IMR-90 (cell line): ENCODE results near the gene ARHGAP45. TPM values are rescaled to one million over a fixed set of nuclear protein-coding genes. Genes with fewer than 3 reads are reported as not detected.

Experiments
- ATAC-seq: fragments of 200-7000 bp; cut with Tn5 transposase; 2 replicates; pipeline ENCODE4 v1.9.1; 2020; ENCODE audit warnings: low read depth, mild to moderate bottlenecking, moderate library complexity
- BruUV-seq: library from RNA; stranded (reverse); fragments of 400-500 nt; replicated peaks from 2 replicates; lab custom pipeline; 2021; lab: Mats Ljungman, UMichigan
- CTCF ChIA-PET: fragments of 300-600 bp; formaldehyde crosslinking; extraction: SDS; loops from one replicate; lab custom pipeline; 2021; ENCODE audit warnings: antibody characterized with exemption; lab: Yijun Ruan, JAX
- POLR2A ChIA-PET: fragments of 300-600 bp; sonication (Branson Sonifier 250); formaldehyde crosslinking; loops from one replicate; lab custom pipeline; 2022; ENCODE audit warnings: antibody characterized with exemption; ENCODE audit not compliant: unreplicated experiment; lab: Charles Lee
- DNase-seq: peaks from one replicate; pipeline ENCODE4 v3.0.0; 2013
- H2AFZ ChIP-seq: replicated peaks from 2 replicates; pipeline ENCODE3; 2013; ENCODE audit warnings: low read length, mild to moderate bottlenecking; ENCODE audit not compliant: poor library complexity
- H2AK5ac ChIP-seq: 2 replicates; pipeline ENCODE4 v1.6.1; 2013; ENCODE audit warnings: low read depth, low read length, inconsistent platforms
- H2AK9ac ChIP-seq: replicated peaks from 2 replicates; pipeline ENCODE3; 2013; ENCODE audit warnings: mild to moderate bottlenecking, low read depth, low read length, moderate library complexity; ENCODE audit not compliant: poor library complexity
- H2BK120ac ChIP-seq: 2 replicates; pipeline ENCODE4 v1.6.1; 2013; ENCODE audit warnings: low read depth, low read length, inconsistent platforms
- H2BK15ac ChIP-seq: 3 replicates; pipeline ENCODE4 v1.6.1; 2013; ENCODE audit warnings: low read depth, low read length, inconsistent platforms
- H2BK20ac ChIP-seq: 2 replicates; pipeline ENCODE4 v1.6.1; 2013; ENCODE audit warnings: low read depth, mild to moderate bottlenecking, inconsistent platforms, low read length, moderate library complexity
- H2BK5ac ChIP-seq: 2 replicates; pipeline ENCODE4 v1.6.1; 2013; ENCODE audit warnings: mild to moderate bottlenecking, low read depth, low read length, inconsistent platforms; ENCODE audit not compliant: poor library complexity, severe bottlenecking
- H3K14ac ChIP-seq: replicated peaks from 2 replicates; pipeline ENCODE4 v1.6.1; 2013; ENCODE audit warnings: low read depth, low read length, inconsistent platforms
- H3K18ac ChIP-seq: 2 replicates; pipeline ENCODE4 v1.6.1; 2013; ENCODE audit warnings: low read depth, low read length, control low read depth
- H3K23ac ChIP-seq: 2 replicates; pipeline ENCODE4 v1.6.1; 2013; ENCODE audit warnings: low read depth, low read length, inconsistent platforms
- H3K27ac ChIP-seq: 2 replicates; pipeline ENCODE4 v1.5.1; 2013; ENCODE audit warnings: mild to moderate bottlenecking, control low read depth, low read length; ENCODE audit not compliant: insufficient read depth
- H3K27me3 ChIP-seq: 2 replicates; pipeline ENCODE4 v1.6.1; 2013; ENCODE audit warnings: low read length; ENCODE audit not compliant: control insufficient read depth, insufficient read depth
- H3K36me3 ChIP-seq: 2 replicates; pipeline ENCODE4 v1.6.1; 2013; ENCODE audit warnings: low read length, mixed read lengths; ENCODE audit not compliant: control insufficient read depth, insufficient read depth
- H3K4ac ChIP-seq: 2 replicates; pipeline ENCODE4 v1.6.1; 2013; ENCODE audit warnings: low read depth, low read length, inconsistent platforms
- H3K4me1 ChIP-seq: 2 replicates; pipeline ENCODE4 v1.6.1; 2013; ENCODE audit warnings: low read length, mixed read lengths; ENCODE audit not compliant: control insufficient read depth, insufficient read depth
- H3K4me2 ChIP-seq: 2 replicates; pipeline ENCODE4 v1.6.1; 2013; ENCODE audit warnings: low read depth, mild to moderate bottlenecking, control low read depth, low read length, moderate library complexity
- H3K4me3 ChIP-seq: 2 replicates; pipeline ENCODE4 v1.5.1; 2013; ENCODE audit warnings: low read depth, mild to moderate bottlenecking, control low read depth, low read length, moderate library complexity; ENCODE audit not compliant: insufficient read depth
- H3K56ac ChIP-seq: 2 replicates; pipeline ENCODE4 v1.6.1; 2013; ENCODE audit warnings: low read length, inconsistent platforms; ENCODE audit not compliant: insufficient read depth; ENCODE audit errors: extremely low read depth
- H3K79me1 ChIP-seq, 2 experiments: 2 replicates each; pipeline ENCODE4 v1.6.1; 2013; ENCODE audit warnings: low read length in 2 of 2, inconsistent platforms in 1 of 2, low read depth in 1 of 2
- H3K9ac ChIP-seq: 2 replicates; pipeline ENCODE4 v1.6.1; 2013; ENCODE audit warnings: low read depth, low read length, control low read depth
- H3K9me1 ChIP-seq: 2 replicates; pipeline ENCODE4 v1.6.1; 2013; ENCODE audit warnings: low read length, inconsistent platforms; ENCODE audit not compliant: insufficient read depth
- H3K9me3 ChIP-seq: 2 replicates; pipeline ENCODE4 v1.6.1; 2013; ENCODE audit warnings: low read length; ENCODE audit not compliant: control insufficient read depth, insufficient read depth
- H4K20me1 ChIP-seq: 2 replicates; pipeline ENCODE4 v1.6.1; 2013; ENCODE audit warnings: low read length, inconsistent platforms; ENCODE audit not compliant: insufficient read depth
- H4K5ac ChIP-seq: 2 replicates; pipeline ENCODE4 v1.6.1; 2013; ENCODE audit warnings: mild to moderate bottlenecking, low read depth, low read length, control low read depth
- H4K8ac ChIP-seq, 2 experiments: 2 replicates each; pipeline ENCODE4 v1.6.1; 2013; ENCODE audit warnings: low read depth in 2 of 2, low read length in 2 of 2, control low read depth in 1 of 2, inconsistent platforms in 1 of 2
- H4K91ac ChIP-seq: 2 replicates; pipeline ENCODE4 v1.6.1; 2013; ENCODE audit warnings: low read depth, low read length, inconsistent platforms; ENCODE audit not compliant: insufficient read depth
- BHLHE40 ChIP-seq: fragments of 150-350 bp; IDR thresholded peaks from 2 replicates; pipeline ENCODE4 v1.6.1; 2016; ENCODE audit warnings: mild to moderate bottlenecking, low read depth, low read length
- CEBPB ChIP-seq: IDR thresholded peaks from 2 replicates; pipeline ENCODE4 v1.6.1; 2012; ENCODE audit warnings: low read depth, low read length, improper control_type of control experiment
- CHD1 ChIP-seq: IDR thresholded peaks from 2 replicates; pipeline ENCODE4 v1.6.1; 2012; ENCODE audit warnings: low read depth, low read length, improper control_type of control experiment
- FOS ChIP-seq: fragments of 150-350 bp; IDR thresholded peaks from 2 replicates; pipeline ENCODE4 v1.6.1; 2016; ENCODE audit warnings: low read depth, low read length
- POLR2A ChIP-seq: IDR thresholded peaks from 2 replicates; pipeline ENCODE4 v1.6.1; 2012; ENCODE audit warnings: mild to moderate bottlenecking, low read depth, low read length
- RCOR1 ChIP-seq: IDR thresholded peaks from 2 replicates; pipeline ENCODE4 v1.6.1; 2012; ENCODE audit warnings: mild to moderate bottlenecking, low read length, improper control_type of control experiment; ENCODE audit not compliant: insufficient replicate concordance
- USF2 ChIP-seq: fragments of 150-350 bp; IDR thresholded peaks from 2 replicates; pipeline ENCODE4 v1.6.1; 2017; ENCODE audit warnings: mild to moderate bottlenecking, antibody characterized with exemption, low read length, low read depth
- WGBS, 2 experiments: methylation state at CpG; one replicate each; pipeline versions ENCODE4 v1.1.5 to v1.1.7; 2013; ENCODE audit warnings: missing lambda C conversion rate in 2 of 2; ENCODE audit not compliant: insufficient read length in 1 of 2; ENCODE audit errors: extremely low coverage in 2 of 2; 5-methylcytosine and 5-hydroxymethylcytosine counted together
- dilution Hi-C: fragments of 300-500 bp; cut with HindIII; formaldehyde crosslinking; loops from one replicate; pipeline ENCODE4 v1.14.3; 2018; ENCODE audit warnings: low sequenced_read_pairs; ENCODE audit not compliant: unreplicated experiment
- in situ Hi-C: fragments of 300-500 bp; cut with MboI; formaldehyde crosslinking; loops from 3 replicates; pipeline ENCODE4 v1.14.3; 2019; ENCODE audit warnings: low sequenced_read_pairs, inconsistent platforms, mixed read lengths
- intact Hi-C: fragments of 100-400 bp; cut with micrococcal nuclease; formaldehyde crosslinking; loops from 2 replicates; pipeline ENCODE4 v1.10.0; 2022
- polyA plus RNA-seq, 3 experiments: library from polyadenylated mRNA; depleted of rRNA; stranded (reverse); fragments of >200 nt; gene quantifications; 2 replicates each; pipeline ENCODE4 v1.2.3, GENCODE V29; 2012; ENCODE audit warnings: low replicate concordance in 1 of 3
- total RNA-seq: library from RNA; depleted of rRNA; stranded (reverse); fragments of >200 nt; gene quantifications from 2 replicates; pipeline ENCODE4 v1.2.3, GENCODE V29; 2012

The ARHGAP45 gene
- total and polyA plus RNA-seq, 2 of the 4 experiments (the other 2 are of a cell fraction), result 1.3 to 1.7 TPM

- no TSS peak for BruUV-seq
- ChIA-PET POLR2A (no interaction called here), CTCF (no interaction called here)
- in situ Hi-C loops, result no loop called here
- no peak for TF ChIP-seq CHD1
- TF ChIP-seq USF2, result no peak
- no peak for TF ChIP-seq BHLHE40
- no peak for TF ChIP-seq FOS
- no peak for TF ChIP-seq RCOR1
- TF ChIP-seq CEBPB, result no peak
- TF ChIP-seq POLR2A, result no peak
- H4K91ac ChIP-seq, result no peak overlapping the region; the same call in 1 of the 2 replicates
- peak overlapping the region; percentile 28 for H2AK9ac ChIP-seq
- H3K4me3 ChIP-seq, result no peak overlapping the region
- intact Hi-C loops, result no loop called here
- peak overlapping the region; percentile 50; the same call in 1 of the 2 replicates for H2AK5ac ChIP-seq
- no peak overlapping the region for H2BK20ac ChIP-seq
- 92% methylated on average over 14 of the region's 33 CpGs; no CpG with 5 or more reads in 1 of the 2 experiments for WGBS, 2 experiments
- no peak overlapping the region for H3K18ac ChIP-seq
- no peak overlapping the region for H2BK15ac ChIP-seq
- H3K27ac ChIP-seq, result peak overlapping the region; percentile 7; the same call in 1 of the 2 replicates
- H4K20me1 ChIP-seq, result peaks cover 50% of the 10 kb centered on the region
- no peaks in the 10 kb centered on the region for H3K27me3 ChIP-seq
- H3K9me3 ChIP-seq, result no peaks in the 10 kb centered on the region
- H3K23ac ChIP-seq, result no peak overlapping the region
- no peak overlapping the region for H3K56ac ChIP-seq
- H3K9ac ChIP-seq, result no peak overlapping the region
- no peak for ATAC-seq
- DNase-seq, result no peak
- H4K8ac ChIP-seq, result no peak overlapping the region
- peaks cover 59% of the 10 kb centered on the region for H3K36me3 ChIP-seq
- H3K79me1 ChIP-seq, result peaks cover 27 to 81% of the 10 kb centered on the region in 2 experiments
- H3K9me1 ChIP-seq, result peaks cover 8% of the 10 kb centered on the region; the same call in 1 of the 2 replicates
- no peak overlapping the region for H4K5ac ChIP-seq
- dilution Hi-C loops, result no loop called here
- H3K4me1 ChIP-seq, result peaks cover 19% of the 10 kb centered on the region
- peak overlapping the region; percentile 61 for H2AFZ ChIP-seq
- H3K14ac ChIP-seq, result no peak overlapping the region
- no peak overlapping the region; the same call in 1 of the 2 replicates for H3K4ac ChIP-seq
- no peak overlapping the region for H3K4me2 ChIP-seq
- no peak overlapping the region for H2BK5ac ChIP-seq
- no peak overlapping the region for H2BK120ac ChIP-seq
Measured at GRCh38 chr19:1126984-1127760, 60.2 kb downstream of the ARHGAP45 start.
